ENCODE measurements around the gene SELENOK. TPM values are rescaled to one million over a fixed set of nuclear protein-coding genes. Genes with fewer than 3 reads are reported as not detected.

Gene SELENOK
- total and polyA plus RNA-seq, 2 donors (not counting 1 experiment from before 2014, with no cell fraction given): 27.5 to 56.1 TPM

DNA sequence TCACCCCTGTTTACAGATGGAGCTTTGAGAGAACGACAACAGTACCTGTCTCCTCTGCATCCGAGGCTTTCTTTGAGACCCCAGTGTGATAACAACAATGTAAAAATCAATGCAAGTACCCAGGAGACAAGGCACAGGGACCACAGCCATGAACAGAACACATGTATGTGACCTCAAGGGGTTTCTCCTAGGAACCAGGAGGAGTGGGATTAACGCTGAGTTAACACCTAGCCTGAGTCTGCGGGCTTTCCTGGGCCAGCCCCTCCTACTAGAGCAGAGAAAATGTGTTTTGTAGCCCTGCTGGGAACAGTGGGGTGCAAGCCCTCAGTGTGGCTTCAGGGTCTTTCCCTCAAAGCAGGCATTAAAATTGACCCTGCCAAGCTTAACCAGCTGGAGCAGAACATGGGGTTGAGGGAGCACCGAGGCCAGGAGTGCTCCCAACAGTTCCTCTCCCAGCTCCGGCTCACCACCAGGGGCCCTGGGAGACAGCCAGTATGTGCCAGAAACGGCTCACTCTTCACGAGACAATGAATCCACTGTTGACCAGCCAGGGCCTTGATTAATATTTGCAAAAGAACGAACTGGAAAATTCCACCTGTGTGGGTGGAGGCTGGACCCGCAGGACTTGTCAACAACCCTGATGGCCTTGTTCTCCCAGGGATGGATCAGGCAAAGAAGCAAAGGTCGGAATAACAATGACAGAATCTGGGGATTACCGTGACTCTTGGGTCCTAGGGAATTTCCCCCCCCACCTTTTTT is 49.0 kb downstream of the SELENOK start:
- Mint-ChIP-seq H3K27me3 (peaks cover 33% of the 10 kb centered on the region), H3K9me3 (ENCODE audit: insufficient read depth) (no peaks in the 10 kb centered on the region), H3K27ac (no peak overlapping the region), H3K4me3 (no peak overlapping the region), H3K4me1 (peaks cover 27% of the 10 kb centered on the region)
- no peak overlapping the region for H2AFZ ChIP-seq (ENCODE audit: insufficient read depth, low read depth, low read length, poor library complexity, severe bottlenecking)
- ATAC-seq (ENCODE audit: low read depth) (no peak), DNase-seq (no peak)
- H3K9ac ChIP-seq (ENCODE audit: low read length): no peak overlapping the region
- H3K27me3 ChIP-seq (replicated peaks in 1 of 4; ENCODE audit: control extremely low read depth in 1 of 4, control insufficient read depth in 3 of 4, insufficient read depth in 4 of 4, low read length in 3 of 4): peaks cover 0 to 43% (median 14%) of the 10 kb centered on the region in 4 experiments
- no peak overlapping the region for H3K4me2 ChIP-seq (replicated peaks; ENCODE audit: low read depth, low read length, poor library complexity, severe bottlenecking)
- intact Hi-C loops (cut with micrococcal nuclease): no loop called here
- H3K4me3 ChIP-seq (ENCODE audit: control extremely low read depth in 1 of 5, extremely low read depth in 1 of 5, insufficient read depth in 1 of 5, low read depth in 2 of 5, low read length in 4 of 5): no peak overlapping the region
- H3K9me3 ChIP-seq (ENCODE audit: control extremely low read depth in 1 of 3, control insufficient read depth in 2 of 3, insufficient read depth in 1 of 3, low read length in 2 of 3): peaks cover 0 to 8% (median 0%) of the 10 kb centered on the region in 3 donors
- ChIA-PET CTCF (no interaction called here), POLR2A (no interaction called here)
- TF ChIP-seq EZH2 (IDR thresholded peaks at IDR 0.05; ENCODE audit: borderline replicate concordance, insufficient read depth, low read depth, low read length, poor library complexity, severe bottlenecking): no peak
- no peak for TF ChIP-seq CTCF (IDR thresholded peaks at IDR 0.05)
- H3K4me1 ChIP-seq (ENCODE audit: control insufficient read depth in 2 of 2, insufficient read depth in 2 of 2, low read length in 2 of 2): peaks cover 14 to 21% of the 10 kb centered on the region in 2 donors
- H3K79me2 ChIP-seq (ENCODE audit: control insufficient read depth, insufficient read depth, low read length): no peaks in the 10 kb centered on the region
- no peak overlapping the region for H3K27ac ChIP-seq (ENCODE audit: low read length in 2 of 2)
- WGBS (ENCODE audit: insufficient coverage): 91% methylated on average over 11 of the region's 12 CpGs
- no peaks in the 10 kb centered on the region for H3K36me3 ChIP-seq (replicated peaks in 1 of 2; ENCODE audit: control extremely low read depth in 1 of 2, control insufficient read depth in 1 of 2, extremely low read depth in 1 of 2, insufficient read depth in 2 of 2, low read length in 1 of 2)
- no peaks in the 10 kb centered on the region for H4K20me1 ChIP-seq (ENCODE audit: control insufficient read depth, insufficient read depth, low read length, poor library complexity, severe bottlenecking)

DNA sequence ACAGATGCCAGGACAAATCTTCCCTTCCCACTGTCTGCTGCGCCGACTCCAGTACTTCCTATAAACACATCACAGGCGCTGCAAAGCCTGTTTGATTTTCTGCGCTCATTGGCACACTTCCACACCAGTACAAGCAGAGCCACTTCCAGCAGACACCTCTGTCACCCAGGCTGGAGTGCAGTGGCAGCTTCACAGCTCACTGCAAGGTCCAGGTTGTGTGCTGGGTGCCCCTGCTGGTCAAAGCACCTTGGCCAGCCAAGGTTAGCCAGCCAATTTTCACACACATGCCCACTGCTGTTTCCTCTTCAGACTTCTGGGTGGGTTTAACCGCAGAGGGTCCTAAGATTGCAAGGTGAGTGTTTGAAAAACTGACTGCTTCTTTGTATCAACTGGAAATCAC is 50.4 kb downstream of the SELENOK start:
- DNase-seq: no peak
- Mint-ChIP-seq H3K4me1 (peaks cover 22% of the 10 kb centered on the region), H3K27ac (no peak overlapping the region), H3K4me3 (no peak overlapping the region), H3K27me3 (peaks cover 25% of the 10 kb centered on the region), H3K9me3 (ENCODE audit: insufficient read depth) (no peaks in the 10 kb centered on the region)
- Histone ChIP-seq H3K27me3 (replicated peaks in 1 of 4; ENCODE audit: control extremely low read depth in 1 of 4, control insufficient read depth in 3 of 4, insufficient read depth in 4 of 4, low read length in 3 of 4) (peaks cover 0 to 33% (median 9%) of the 10 kb centered on the region in 4 experiments), H3K4me3 (ENCODE audit: control extremely low read depth in 1 of 5, extremely low read depth in 1 of 5, insufficient read depth in 1 of 5, low read depth in 2 of 5, low read length in 4 of 5) (no peak overlapping the region), H3K9me3 (ENCODE audit: control extremely low read depth in 1 of 3, control insufficient read depth in 2 of 3, insufficient read depth in 1 of 3, low read length in 2 of 3) (peaks cover 0 to 8% (median 0%) of the 10 kb centered on the region in 3 donors), H3K4me2 (replicated peaks; ENCODE audit: low read depth, low read length, poor library complexity, severe bottlenecking) (no peak overlapping the region), H3K27ac (ENCODE audit: low read length in 2 of 2) (no peak overlapping the region), H3K9ac (ENCODE audit: low read length) (no peak overlapping the region), H3K4me1 (ENCODE audit: control insufficient read depth in 2 of 2, insufficient read depth in 2 of 2, low read length in 2 of 2) (peaks cover 8 to 17% of the 10 kb centered on the region in 2 donors), H4K20me1 (ENCODE audit: control insufficient read depth, insufficient read depth, low read length, poor library complexity, severe bottlenecking) (no peaks in the 10 kb centered on the region), H3K36me3 (replicated peaks in 1 of 2; ENCODE audit: control extremely low read depth in 1 of 2, control insufficient read depth in 1 of 2, extremely low read depth in 1 of 2, insufficient read depth in 2 of 2, low read length in 1 of 2) (no peaks in the 10 kb centered on the region), H3K79me2 (ENCODE audit: control insufficient read depth, insufficient read depth, low read length) (no peaks in the 10 kb centered on the region), H2AFZ (ENCODE audit: insufficient read depth, low read depth, low read length, poor library complexity, severe bottlenecking) (no peak overlapping the region)
- POLR2A ChIA-PET: no interaction called here
- intact Hi-C loops (cut with micrococcal nuclease): no loop called here
- WGBS (ENCODE audit: insufficient coverage): 87% methylated on average over 4 of the region's 5 CpGs
- no peak for ATAC-seq (ENCODE audit: low read depth)
- CTCF ChIA-PET: no interaction called here
- TF ChIP-seq CTCF (IDR thresholded peaks at IDR 0.05) (no peak), EZH2 (IDR thresholded peaks at IDR 0.05; ENCODE audit: borderline replicate concordance, insufficient read depth, low read depth, low read length, poor library complexity, severe bottlenecking) (no peak)
